ENCODE measurements around the gene MYL1.

MYL1 gene

GRCh38 chr2:210264282-210264681 lies 50.7 kb downstream of the MYL1 start:
- no peak for DNase-seq

DNA sequence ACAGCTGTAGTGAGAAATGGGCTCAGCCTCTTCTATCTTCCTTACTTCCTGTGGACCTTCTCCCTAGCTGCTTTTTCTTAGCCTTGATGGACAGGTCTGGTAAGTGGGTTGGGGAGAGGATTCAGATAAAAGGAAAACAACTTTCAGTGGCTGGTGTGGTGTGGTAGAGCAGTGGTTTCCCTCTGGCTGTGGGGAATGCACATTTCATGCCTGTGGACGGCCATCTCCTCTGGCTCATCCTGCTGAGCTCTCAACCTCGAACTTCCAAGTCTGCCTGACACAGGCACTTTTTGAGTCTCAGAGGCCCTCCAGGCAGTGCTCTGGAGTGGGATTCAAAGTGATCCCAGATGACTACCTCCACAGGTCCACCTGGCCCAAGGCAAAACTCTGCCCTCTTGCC lies 51.1 kb downstream of the MYL1 start:
- DNase-seq, result no peak

DNA sequence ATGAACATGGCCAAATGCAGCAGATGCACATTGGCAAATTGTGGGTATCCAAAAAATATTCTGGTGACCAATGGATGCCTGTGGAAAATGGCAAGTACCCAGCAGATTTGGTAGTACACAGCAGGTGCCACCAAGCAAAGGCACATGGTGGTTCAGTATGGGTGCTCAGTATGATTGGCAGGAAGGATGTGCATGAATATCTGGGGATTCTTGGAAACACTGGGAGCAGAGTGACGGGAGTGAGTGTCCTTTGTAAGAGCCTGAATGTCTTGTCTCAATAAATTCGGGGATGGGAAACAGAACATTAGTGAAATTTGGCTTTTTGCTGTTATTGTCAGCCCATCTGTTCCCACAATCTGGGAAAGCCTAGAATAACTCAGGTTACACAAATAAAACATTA lies 52.9 kb downstream of the MYL1 start:
- no peak for DNase-seq

DNA sequence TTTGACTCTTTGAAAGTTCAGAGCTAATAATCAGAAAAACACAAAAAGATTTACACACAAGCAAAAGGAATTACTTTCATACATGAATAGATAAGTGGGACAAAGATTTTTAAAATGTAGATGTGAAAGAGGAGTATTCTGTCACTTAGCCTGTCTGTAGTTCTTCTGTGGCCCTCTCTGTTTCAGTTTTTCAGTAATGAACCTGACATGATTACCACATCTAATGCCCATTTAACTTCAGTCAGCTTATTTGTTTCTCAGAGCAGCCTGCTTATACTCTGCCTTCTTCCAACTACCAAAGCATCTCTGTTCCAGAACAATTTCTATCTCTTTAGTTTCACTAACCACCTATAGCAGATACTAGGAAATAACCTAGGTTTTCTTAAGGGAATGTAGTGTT lies 55.3 kb downstream of the MYL1 start:
- DNase-seq, result no peak

DNA sequence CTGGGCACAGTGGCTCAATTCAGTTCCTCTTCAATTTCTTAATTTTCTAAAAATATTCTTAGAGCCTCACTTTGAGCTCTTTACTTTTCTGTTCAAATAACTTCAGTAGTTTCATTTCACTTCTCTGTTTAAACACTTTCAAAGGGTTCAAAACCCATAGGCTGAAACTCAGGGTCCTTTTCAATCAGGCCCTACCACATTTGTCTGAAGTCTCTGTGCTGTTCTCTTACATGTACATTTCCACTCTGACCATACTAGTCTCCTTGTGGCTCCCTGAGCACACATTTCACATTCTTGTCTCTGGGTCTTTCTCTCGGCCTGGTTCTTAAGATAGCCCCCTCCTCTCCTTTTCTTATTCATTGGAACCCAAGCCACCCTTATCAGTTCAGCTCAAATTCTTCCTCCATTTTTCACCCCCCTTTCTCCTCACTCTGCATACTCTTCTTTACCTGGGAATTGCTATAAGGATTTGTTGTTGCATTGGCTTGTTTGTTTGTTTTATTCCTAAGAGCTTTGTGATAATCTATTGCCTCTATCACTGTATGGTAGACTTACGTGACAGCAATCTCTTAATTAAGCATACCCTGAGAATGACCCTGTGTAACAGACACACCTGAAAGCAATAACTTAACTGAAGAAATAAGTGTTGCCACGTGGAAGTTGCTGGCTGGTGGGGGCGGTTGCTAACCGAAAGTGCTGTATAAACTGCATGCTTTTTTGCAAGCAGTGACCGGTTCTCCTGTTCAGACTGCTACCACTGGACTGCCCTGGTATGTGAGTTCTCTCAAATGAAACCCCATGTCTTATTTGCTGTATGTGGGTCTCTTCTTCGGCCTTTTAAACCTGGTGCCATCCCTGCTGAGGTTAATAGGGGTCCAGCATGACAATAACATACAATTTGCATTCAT lies 62.0 kb downstream of the MYL1 start:
- DNase-seq, result no peak

- no peak for DNase-seq
Observed at GRCh38 chr2:210250622-210251021, 64.4 kb downstream of the MYL1 start.

Measured in eye (tissue), 1 donor.